H1 (cell line): ENCODE results near the gene ABHD8. TPM values are rescaled to one million over a fixed set of nuclear protein-coding genes. Genes with fewer than 3 reads are reported as not detected.
A peak's percentile ranks its signal among the peaks of the same experiment; 100 is the strongest.

Experiments
- CTCF ChIA-PET: fragments of 300-600 bp; sonication (Branson Sonifier 250); formaldehyde crosslinking; loops from one replicate; lab custom pipeline; 2021; ENCODE audit not compliant: partially characterized antibody; lab: Charles Lee
- POLR2A ChIA-PET: fragments of 300-600 bp; sonication (Branson Sonifier 250); formaldehyde crosslinking; loops from one replicate; lab custom pipeline; 2021; ENCODE audit warnings: inconsistent platforms; ENCODE audit not compliant: partially characterized antibody; lab: Charles Lee
- DNase-seq, 2 experiments: peaks; one replicate each; pipeline versions ENCODE4 v3.0.0 to v3.0.0-alpha.2; 2010 to 2022; ENCODE audit warnings: low spot score in 2 of 2, low read depth in 1 of 2, mixed read lengths in 1 of 2
- FAIRE-seq: peaks from 2 replicates; lab custom pipeline; 2011; peaks lifted over from hg19 to GRCh38; lab: Jason Lieb, UNC
- H2AFZ ChIP-seq: 2 replicates; pipeline ENCODE4 v1.8.1; 2012; ENCODE audit warnings: low read length, inconsistent platforms
- H2AK5ac ChIP-seq: 2 replicates; pipeline ENCODE4 v1.6.1; 2013; ENCODE audit warnings: low read depth, low read length
- H2BK120ac ChIP-seq: replicated peaks from 2 replicates; pipeline ENCODE3; 2013; ENCODE audit warnings: low read depth, low read length, inconsistent platforms
- H2BK12ac ChIP-seq: 2 replicates; pipeline ENCODE4 v1.6.1; 2013; ENCODE audit warnings: low read depth, low read length
- H2BK15ac ChIP-seq: 2 replicates; pipeline ENCODE4 v1.6.1; 2013; ENCODE audit warnings: low read length
- H2BK20ac ChIP-seq: 2 replicates; pipeline ENCODE4 v1.6.1; 2013; ENCODE audit warnings: low read length
- H2BK5ac ChIP-seq: 2 replicates; pipeline ENCODE4 v1.6.1; 2013; ENCODE audit warnings: low read depth, low read length
- H3K14ac ChIP-seq: 2 replicates; pipeline ENCODE4 v1.6.1; 2013; ENCODE audit warnings: inconsistent platforms; ENCODE audit not compliant: insufficient read length
- H3K18ac ChIP-seq: 2 replicates; pipeline ENCODE4 v1.6.1; 2013; ENCODE audit warnings: low read length; ENCODE audit errors: extremely low read depth
- H3K23ac ChIP-seq: 2 replicates; pipeline ENCODE4 v1.6.1; 2013; ENCODE audit warnings: inconsistent platforms; ENCODE audit not compliant: insufficient read length
- H3K23me2 ChIP-seq: 2 replicates; pipeline ENCODE4 v1.6.1; 2013; ENCODE audit warnings: low read depth, low read length
- H3K27ac ChIP-seq: 2 replicates; pipeline ENCODE4 v1.6.1; 2011; ENCODE audit warnings: low read depth, low read length, inconsistent platforms
- H3K27me3 ChIP-seq, 4 experiments: replicated peaks in 1 of 4; 1 replicate in 1 of 4; 2 replicates in 3 of 4; pipeline versions ENCODE4 v1.6.1 to v1.8.1; 2011 to 2013; ENCODE audit warnings: low read length in 3 of 4, mild to moderate bottlenecking in 3 of 4, inconsistent platforms in 2 of 4, mixed read lengths in 2 of 4, moderate library complexity in 1 of 4; ENCODE audit not compliant: control insufficient read depth in 3 of 4, insufficient read depth in 3 of 4; ENCODE audit errors: extremely low read depth in 1 of 4
- H3K36me3 ChIP-seq, 4 experiments: 2 replicates each; pipeline versions ENCODE4 v1.6.1 to v1.8.1; 2011 to 2013; ENCODE audit warnings: mild to moderate bottlenecking in 4 of 4, low read length in 3 of 4, moderate library complexity in 2 of 4, control low read depth in 1 of 4, inconsistent platforms in 1 of 4; ENCODE audit not compliant: insufficient read depth in 4 of 4, control insufficient read depth in 2 of 4
- H3K4ac ChIP-seq: replicated peaks from 2 replicates; pipeline ENCODE3; 2013; ENCODE audit warnings: low read length, low read depth, mixed read lengths, inconsistent platforms; ENCODE audit not compliant: insufficient read length
- H3K4me1 ChIP-seq, 4 experiments: replicated peaks in 1 of 4; 1 replicate in 1 of 4; 2 replicates in 3 of 4; pipeline versions ENCODE4 v1.6.1 to v1.8.1; 2011 to 2013; ENCODE audit warnings: low read length in 3 of 4, inconsistent platforms in 2 of 4, mixed read lengths in 1 of 4; ENCODE audit not compliant: insufficient read depth in 4 of 4, control insufficient read depth in 3 of 4
- H3K4me2 ChIP-seq, 2 experiments: 2 replicates each; pipeline versions ENCODE4 v1.6.1 to v1.8.1; 2011 to 2013; ENCODE audit warnings: low read depth in 2 of 2, low read length in 2 of 2, control low read depth in 1 of 2, inconsistent platforms in 1 of 2, mild to moderate bottlenecking in 1 of 2; ENCODE audit not compliant: insufficient read depth in 1 of 2
- H3K4me3 ChIP-seq, 4 experiments: fragments of 200-600, 300-600 bp in 1 of 4; sonication (generic), shearing (Covaris generic), sonication (Bioruptor Twin) in 1 of 4; 2 replicates each; pipeline versions ENCODE4 v1.5.1 to v1.8.1; 2011 to 2016; ENCODE audit warnings: low read length in 4 of 4, low read depth in 3 of 4, control low read depth in 2 of 4, inconsistent platforms in 2 of 4, mild to moderate bottlenecking in 2 of 4, mixed read lengths in 1 of 4, moderate library complexity in 1 of 4; ENCODE audit not compliant: insufficient read depth in 2 of 4; ENCODE audit errors: extremely low read depth in 1 of 4
- H3K56ac ChIP-seq: replicated peaks from 2 replicates; pipeline ENCODE3; 2013; ENCODE audit warnings: low read depth, mild to moderate bottlenecking, mixed read lengths, low read length, inconsistent platforms; ENCODE audit not compliant: insufficient read length
- H3K79me1 ChIP-seq: 2 replicates; pipeline ENCODE4 v1.6.1; 2013; ENCODE audit warnings: low read depth, low read length, control low read depth
- H3K79me2 ChIP-seq, 2 experiments: 2 replicates each; pipeline versions ENCODE4 v1.6.1 to v1.8.1; 2012 to 2013; ENCODE audit warnings: low read length in 2 of 2, mild to moderate bottlenecking in 2 of 2, inconsistent platforms in 1 of 2; ENCODE audit not compliant: insufficient read depth in 2 of 2, control insufficient read depth in 1 of 2
- H3K9ac ChIP-seq, 4 experiments: replicated peaks in 1 of 4; 1 replicate in 1 of 4; 2 replicates in 3 of 4; pipeline versions ENCODE4 v1.6.1 to v1.8.1; 2011 to 2013; ENCODE audit warnings: low read depth in 3 of 4, low read length in 3 of 4, control low read depth in 2 of 4, mild to moderate bottlenecking in 2 of 4, moderate library complexity in 2 of 4, inconsistent platforms in 1 of 4; ENCODE audit errors: extremely low read depth in 1 of 4
- H3K9me3 ChIP-seq, 2 experiments: 2 replicates each; pipeline versions ENCODE4 v1.6.1 to v1.8.1; 2012 to 2013; ENCODE audit warnings: mild to moderate bottlenecking in 2 of 2, moderate library complexity in 2 of 2, control low read depth in 1 of 2, inconsistent platforms in 1 of 2, low read depth in 1 of 2, low read length in 1 of 2, mixed read lengths in 1 of 2; ENCODE audit not compliant: insufficient read depth in 2 of 2
- H4K20me1 ChIP-seq, 2 experiments: replicated peaks in 1 of 2; 2 replicates each; pipeline versions ENCODE3 to v1.8.1; 2011 to 2013; ENCODE audit warnings: inconsistent platforms in 2 of 2, low read length in 2 of 2, mild to moderate bottlenecking in 1 of 2; ENCODE audit not compliant: insufficient read depth in 2 of 2, control insufficient read depth in 1 of 2
- H4K5ac ChIP-seq: 2 replicates; pipeline ENCODE4 v1.6.1; 2013; ENCODE audit warnings: low read length, low read depth, mixed read lengths, inconsistent platforms; ENCODE audit not compliant: insufficient read length
- H4K8ac ChIP-seq: 2 replicates; pipeline ENCODE4 v1.8.0; 2013; ENCODE audit warnings: mild to moderate bottlenecking, moderate library complexity, low read length, inconsistent platforms; ENCODE audit not compliant: insufficient read depth; ENCODE audit errors: extremely low read depth
- H4K91ac ChIP-seq: replicated peaks from 2 replicates; pipeline ENCODE3; 2013; ENCODE audit warnings: low read length, mixed read lengths, inconsistent platforms; ENCODE audit not compliant: insufficient read length
- BACH1 ChIP-seq: IDR thresholded peaks from 2 replicates; pipeline ENCODE4 v1.6.1; 2012; ENCODE audit warnings: low read length, improper control_type of control experiment
- BCL11A ChIP-seq, 2 experiments: IDR thresholded peaks; one replicate each; pipeline ENCODE4 v1.6.1; 2011; ENCODE audit warnings: low read depth in 2 of 2, low read length in 2 of 2, mild to moderate bottlenecking in 2 of 2
- BRCA1 ChIP-seq: IDR thresholded peaks from 2 replicates; pipeline ENCODE4 v1.6.1; 2012; ENCODE audit warnings: low read depth, low read length, improper control_type of control experiment
- HDAC2 ChIP-seq, 2 experiments: fragments of 300-600 bp in 1 of 2; sonication (generic) in 1 of 2; IDR thresholded peaks; 2 replicates each; pipeline ENCODE4 v1.6.1; 2011 to 2012; ENCODE audit warnings: low read depth in 2 of 2, low read length in 2 of 2, mild to moderate bottlenecking in 2 of 2, moderate library complexity in 2 of 2, borderline replicate concordance in 1 of 2, inconsistent platforms in 1 of 2
- JUN ChIP-seq: IDR thresholded peaks from 2 replicates; pipeline ENCODE4 v1.6.1; 2011; ENCODE audit warnings: low read depth, mild to moderate bottlenecking, improper control_type of control experiment, low read length
- RAD21 ChIP-seq, 2 experiments: IDR thresholded peaks in 1 of 2; conservative IDR thresholded peaks in 1 of 2; 2 replicates each; pipeline ENCODE4 v1.6.1; 2011; ENCODE audit warnings: low read depth in 2 of 2, low read length in 2 of 2, improper control_type of control experiment in 1 of 2, inconsistent platforms in 1 of 2, mild to moderate bottlenecking in 1 of 2, moderate library complexity in 1 of 2
- TAF7 ChIP-seq: optimal IDR thresholded peaks from 2 replicates; pipeline ENCODE3; 2011; ENCODE audit warnings: low read depth, mild to moderate bottlenecking, inconsistent platforms, low read length, moderate library complexity, borderline replicate concordance
- WGBS, 2 experiments: shearing (Covaris generic) in 1 of 2; methylation state at CpG; one replicate each; pipeline versions ENCODE4 v1.1.6 to v1.1.7; 2013 to 2015; ENCODE audit warnings: low lambda C conversion rate in 2 of 2, mixed read lengths in 2 of 2, inconsistent platforms in 1 of 2, low coverage in 1 of 2, missing lambda C conversion rate in 1 of 2; ENCODE audit not compliant: insufficient replicate concordance in 2 of 2, insufficient coverage in 1 of 2, insufficient read length in 1 of 2; ENCODE audit errors: extremely low coverage in 1 of 2, missing lambda C conversion rate in 1 of 2; 5-methylcytosine and 5-hydroxymethylcytosine counted together
- polyA plus RNA-seq, 7 experiments: library from polyadenylated mRNA; depleted of rRNA in 3 of 7; stranded (reverse) in 5 of 7; unstranded in 2 of 7; fragments of >200 nt in 5 of 7; fragments of 200-250 nt in 2 of 7; gene quantifications; 1 replicate in 5 of 7; 2 replicates in 1 of 7; 4 replicates in 1 of 7; pipeline versions ENCODE4 v1.2.1 to v1.2.3, GENCODE V29; 2011 to 2013; ENCODE audit warnings: missing spikeins in 2 of 7, mixed read lengths in 2 of 7
- total RNA-seq: library from RNA; stranded (reverse); fragmentation: NEBNext Ultra II Directional; extraction: Animal tissue kit (Norgen Biotek cat#: 25700); gene quantifications from 2 replicates; pipeline ENCODE4 v1.2.1, GENCODE V29; 2021
- TF ChIP-seq, protein P1 (sequence below): IDR thresholded peaks from 2 replicates; pipeline ENCODE4 v1.6.1; 2012; ENCODE audit warnings: inconsistent platforms
- TF ChIP-seq, protein P2 (sequence below): IDR thresholded peaks from 2 replicates; pipeline ENCODE4 v1.6.1; 2011; ENCODE audit warnings: low read length, improper control_type of control experiment

The ABHD8 gene
- total and polyA plus RNA-seq, 2 of the 8 experiments (the other 6 are each of a cell fraction or from before 2014, with no cell fraction given): 11.3 to 18.7 TPM

DNA sequence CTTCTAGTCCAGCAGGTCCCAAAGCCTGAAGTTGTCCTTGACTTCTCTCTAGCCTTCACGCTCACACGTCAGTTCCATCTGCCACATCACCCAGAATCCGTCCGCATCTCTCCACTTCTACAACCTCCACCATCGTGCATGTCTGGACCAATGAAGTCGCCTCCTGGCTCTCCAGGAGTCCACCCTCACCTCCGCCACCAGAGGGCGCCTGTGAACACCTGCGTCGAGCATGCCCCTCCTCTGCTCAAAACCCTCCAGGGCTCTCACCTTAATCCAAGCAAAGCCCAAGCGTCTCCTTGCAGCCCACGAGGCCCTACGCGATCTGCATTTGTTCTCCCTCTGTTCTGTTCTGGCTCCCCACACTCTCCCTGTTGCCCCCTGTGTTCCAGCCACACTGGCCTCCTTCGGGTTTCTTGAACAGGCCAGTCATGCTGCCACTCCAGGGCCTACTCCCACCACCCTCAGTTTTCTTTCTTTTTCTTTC is 42.3 kb downstream of the ABHD8 start:
- peak overlapping the region; percentile 94 for H4K8ac ChIP-seq
- H3K27ac ChIP-seq: peak overlapping the region; percentile 60; the same call in 1 of the 2 replicates
- peak overlapping the region; percentile 86 for H3K18ac ChIP-seq
- H3K23ac ChIP-seq: no peak overlapping the region
- no peak overlapping the region for H3K56ac ChIP-seq
- H3K27me3 ChIP-seq: no peaks in the 10 kb centered on the region
- H3K23me2 ChIP-seq: no peaks in the 10 kb centered on the region
- ChIA-PET CTCF (interaction anchor here (0.6 to 5.3 kb wide), 17 partner anchors 11 to 73 kb away, joined by 3 to 56 read pairs (median 4); partner anchors contain the start of genes ANKLE1, DDA1 and USE1), POLR2A (interaction anchor here (0.8 to 12.8 kb wide), 8 partner anchors 10 to 31 kb away, joined by 3 to 113 read pairs (median 5); partner anchors contain the start of gene ANKLE1)
- peaks cover 0 to 5% (median 1%) of the 10 kb centered on the region in 4 experiments; a peak in 4 of 7 replicates for H3K4me1 ChIP-seq
- peak overlapping the region; percentile 92; the same call in 1 of the 2 replicates for H2BK15ac ChIP-seq
- H3K4me2 ChIP-seq: no peak overlapping the region; a peak in 1 of 4 replicates
- peak overlapping the region; percentile 27; the same call in 1 of the 2 replicates for H2BK12ac ChIP-seq
- H2AK5ac ChIP-seq: no peak overlapping the region
- no peak overlapping the region for H3K14ac ChIP-seq
- no peak overlapping the region for H3K4me3 ChIP-seq
- WGBS, 2 experiments: 32% methylated on average over 15 of the region's 15 CpGs; no CpG with 5 or more reads in 1 of the 2 experiments
- H3K36me3 ChIP-seq: peaks cover 0 to 13% (median 3%) of the 10 kb centered on the region in 4 experiments; a peak in 3 of 8 replicates
- no peak overlapping the region for H2BK120ac ChIP-seq
- peak overlapping the region; percentile 86 for H4K91ac ChIP-seq
- 0 out of 2 replicates have a peak overlapping the region, but pooled peaks have one; percentile 47 for H2AFZ ChIP-seq
- FAIRE-seq: peak; percentile 75
- peak overlapping the region; percentile 49 for H4K5ac ChIP-seq
- H3K9ac ChIP-seq: no peak overlapping the region; a peak in 2 of 7 replicates
- DNase-seq: peak; percentile 90 to 95
- H4K20me1 ChIP-seq: no peaks in the 10 kb centered on the region
- H2BK5ac ChIP-seq: peak overlapping the region; percentile 85
- H3K4ac ChIP-seq: no peak overlapping the region
- no peaks in the 10 kb centered on the region for H3K79me2 ChIP-seq
- no peaks in the 10 kb centered on the region for H3K79me1 ChIP-seq
- H2BK20ac ChIP-seq: 0 out of 2 replicates have a peak overlapping the region, but pooled peaks have one; percentile 93
- H3K9me3 ChIP-seq: peaks cover 15 to 19% of the 10 kb centered on the region in 2 experiments; a peak in 3 of 4 replicates
- TF ChIP-seq BACH1 (no peak), BRCA1 (no peak), BCL11A (IDR thresholded peaks at IDR 0.05; ENCODE audit: low read depth in 2 of 2, low read length in 2 of 2) (no peak), TAF7 (no peak), HDAC2 (IDR thresholded peaks at IDR 0.05; ENCODE audit: borderline replicate concordance in 1 of 2, low read depth in 2 of 2, low read length in 2 of 2) (no peak), RAD21 (IDR thresholded peaks at IDR 0.05 in 1 of 2, conservative IDR thresholded peaks at IDR 0.05 in 1 of 2; ENCODE audit: low read depth in 2 of 2, low read length in 2 of 2) (peak; percentile 53 to 71; a peak in 3 of 4 replicates), JUN (no peak)
- TF ChIP-seq, protein P1, sequence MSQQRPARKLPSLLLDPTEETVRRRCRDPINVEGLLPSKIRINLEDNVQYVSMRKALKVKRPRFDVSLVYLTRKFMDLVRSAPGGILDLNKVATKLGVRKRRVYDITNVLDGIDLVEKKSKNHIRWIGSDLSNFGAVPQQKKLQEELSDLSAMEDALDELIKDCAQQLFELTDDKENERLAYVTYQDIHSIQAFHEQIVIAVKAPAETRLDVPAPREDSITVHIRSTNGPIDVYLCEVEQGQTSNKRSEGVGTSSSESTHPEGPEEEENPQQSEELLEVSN: peak; percentile 62
- TF ChIP-seq, protein P2, sequence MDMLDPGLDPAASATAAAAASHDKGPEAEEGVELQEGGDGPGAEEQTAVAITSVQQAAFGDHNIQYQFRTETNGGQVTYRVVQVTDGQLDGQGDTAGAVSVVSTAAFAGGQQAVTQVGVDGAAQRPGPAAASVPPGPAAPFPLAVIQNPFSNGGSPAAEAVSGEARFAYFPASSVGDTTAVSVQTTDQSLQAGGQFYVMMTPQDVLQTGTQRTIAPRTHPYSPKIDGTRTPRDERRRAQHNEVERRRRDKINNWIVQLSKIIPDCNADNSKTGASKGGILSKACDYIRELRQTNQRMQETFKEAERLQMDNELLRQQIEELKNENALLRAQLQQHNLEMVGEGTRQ: no peak
